ENCODE measurements around the gene RTN4R.

- TF ChIP-seq CTCF (conservative IDR thresholded peaks at IDR 0.05 in 1 of 2, IDR thresholded peaks at IDR 0.05 in 1 of 2; ENCODE audit: low read depth in 1 of 2, low read length in 2 of 2) (no peak), EZH2 (IDR thresholded peaks at IDR 0.05; ENCODE audit: low read length, missing control alignments) (no peak)
Observed at GRCh38 chr22:20234760-20235388, 33.2 kb downstream of the RTN4R start.

Data from fibroblast of lung (primary cell).